GM18498 (cell line): Measurements from ENCODE around the gene BSPH1.
"Not testable (repeated sequence)": the region's sequence is repeated elsewhere in the genome, so short reads cannot be mapped to it uniquely, and the experiment has no call there.

Experiments used
- ATAC-seq: cut with Tn5 transposase; IDR thresholded peaks from one replicate; pipeline ENCODE4 v1.9.1; 2021; ENCODE audit warnings: mild to moderate bottlenecking, moderate library complexity; ENCODE audit not compliant: unreplicated experiment

BSPH1 gene, protein sequence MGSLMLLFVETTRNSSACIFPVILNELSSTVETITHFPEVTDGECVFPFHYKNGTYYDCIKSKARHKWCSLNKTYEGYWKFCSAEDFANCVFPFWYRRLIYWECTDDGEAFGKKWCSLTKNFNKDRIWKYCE

DNA sequence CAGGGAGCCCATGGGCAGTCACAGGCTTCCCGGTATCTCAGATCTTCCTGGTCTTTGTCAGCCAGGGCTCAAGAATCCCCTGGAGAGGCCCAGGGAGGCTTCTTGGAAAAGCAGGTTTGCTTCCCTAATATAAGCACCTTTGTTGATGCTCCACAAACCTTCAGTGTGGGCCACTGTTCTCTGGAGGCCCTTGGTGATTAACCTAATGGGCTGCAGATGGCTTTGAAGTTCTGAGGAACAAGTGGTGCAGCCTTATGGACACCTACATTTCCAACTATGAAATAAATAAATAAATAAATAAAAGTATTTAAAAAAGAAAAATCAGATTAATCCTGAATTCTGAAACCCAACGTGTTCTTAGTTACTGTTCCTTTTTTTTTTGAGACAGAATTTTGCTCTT, at the start of gene BSPH1:
Gene BSPH1 (minus strand): TSS at position 101 of the 400 bp plus-strand sequence. CDS start 89 bp downstream, at position 12.
- ATAC-seq = no peak

DNA sequence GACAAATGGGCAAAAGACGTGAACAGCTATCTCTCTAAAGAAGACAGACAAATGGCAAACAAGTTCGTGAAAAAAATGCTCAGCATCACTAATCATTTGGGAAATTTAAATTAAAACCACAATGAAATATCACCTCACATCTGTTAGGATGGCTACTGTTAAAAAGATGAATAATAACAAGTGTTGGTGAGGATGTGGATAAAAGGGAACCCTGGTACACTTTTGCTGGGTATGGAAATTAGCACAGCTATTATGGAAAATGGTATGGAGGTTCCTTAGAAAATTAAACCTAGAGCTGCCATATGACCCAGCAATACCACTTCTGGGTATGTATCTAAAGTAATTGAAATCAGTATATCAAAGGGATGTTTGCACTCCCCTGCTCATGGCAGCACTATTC, 44.8 kb upstream of the BSPH1 start:
- no peak for ATAC-seq

DNA sequence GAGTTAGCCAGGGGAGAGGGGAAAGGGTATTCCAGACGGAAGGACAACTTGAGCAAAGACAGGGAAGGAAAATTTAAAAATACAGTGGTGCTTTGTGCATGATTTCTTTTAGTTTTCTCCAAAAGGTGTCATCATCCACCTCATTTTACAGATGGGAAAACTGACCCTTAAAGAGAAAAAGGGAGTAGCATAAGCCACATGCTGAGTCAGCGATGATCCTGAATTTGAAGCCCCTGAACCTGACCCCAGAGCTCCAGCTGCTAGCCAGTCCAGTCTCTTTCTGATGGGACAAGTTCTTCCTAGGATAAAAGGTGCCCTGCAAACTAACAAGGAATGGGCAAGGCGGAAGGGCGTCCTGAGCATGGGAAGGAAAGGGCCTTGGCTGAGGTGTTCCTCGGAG, 41.6 kb upstream of the BSPH1 start:
- ATAC-seq = no peak

DNA sequence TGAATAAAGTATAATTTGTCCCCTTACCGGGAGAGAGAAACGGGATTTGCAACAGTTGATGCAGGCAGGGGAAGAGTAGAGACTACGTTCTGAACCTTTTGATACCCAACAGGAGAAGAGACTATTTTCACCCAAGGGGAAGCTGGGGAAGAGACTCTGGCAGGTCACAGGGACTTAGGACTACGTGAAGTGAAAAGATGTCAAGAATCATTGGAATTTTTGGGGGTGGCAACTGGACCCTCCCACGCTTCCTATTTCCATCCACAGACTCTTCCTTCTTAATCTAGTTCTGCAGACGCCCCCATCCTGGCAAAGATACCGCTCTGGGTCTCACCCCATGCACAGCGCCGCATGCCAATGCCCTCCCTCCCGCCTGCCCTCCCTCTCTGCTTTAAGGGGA, 38.1 kb upstream of the BSPH1 start:
- no peak for ATAC-seq

DNA sequence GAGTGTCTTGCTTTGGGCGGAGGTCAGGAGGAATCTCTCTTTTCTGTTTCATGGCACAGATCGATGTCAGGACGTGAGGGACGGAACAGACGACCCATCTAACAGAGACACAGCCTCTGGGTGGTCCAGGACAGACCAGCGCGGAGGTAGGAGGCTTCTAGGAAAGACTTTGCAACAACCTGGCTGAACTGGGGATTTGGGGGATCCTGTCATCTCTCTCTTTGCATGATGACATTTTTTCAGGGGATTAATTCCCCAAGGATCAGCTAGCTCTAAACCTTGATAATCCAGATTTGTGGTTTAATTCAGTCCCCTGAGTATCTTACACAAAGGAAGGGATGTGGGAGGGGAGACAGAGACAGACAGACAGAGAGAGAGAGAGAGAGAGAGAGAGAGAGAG, 37.5 kb upstream of the BSPH1 start:
- no peak for ATAC-seq

DNA sequence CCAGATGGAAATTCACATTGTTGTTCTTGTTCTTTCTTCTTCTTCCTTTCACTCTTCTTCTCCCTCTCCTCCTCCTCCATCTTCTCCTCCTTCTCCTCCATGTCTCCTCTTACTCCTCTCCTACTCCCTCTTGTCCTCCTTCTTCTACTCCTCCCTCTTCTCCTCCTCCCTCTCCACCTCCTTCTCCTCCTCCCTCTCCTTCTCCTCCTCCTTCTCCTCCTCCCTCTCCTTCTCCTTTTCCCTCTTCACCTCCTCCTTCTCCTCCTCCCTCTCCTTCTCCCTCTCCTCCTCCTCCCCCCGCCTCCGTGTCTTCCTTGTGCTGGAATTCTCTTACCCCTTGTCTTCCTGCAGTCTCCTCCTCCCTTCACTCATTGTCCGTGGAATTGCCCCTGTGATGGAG, 33.5 kb upstream of the BSPH1 start:
- ATAC-seq = no peak

DNA sequence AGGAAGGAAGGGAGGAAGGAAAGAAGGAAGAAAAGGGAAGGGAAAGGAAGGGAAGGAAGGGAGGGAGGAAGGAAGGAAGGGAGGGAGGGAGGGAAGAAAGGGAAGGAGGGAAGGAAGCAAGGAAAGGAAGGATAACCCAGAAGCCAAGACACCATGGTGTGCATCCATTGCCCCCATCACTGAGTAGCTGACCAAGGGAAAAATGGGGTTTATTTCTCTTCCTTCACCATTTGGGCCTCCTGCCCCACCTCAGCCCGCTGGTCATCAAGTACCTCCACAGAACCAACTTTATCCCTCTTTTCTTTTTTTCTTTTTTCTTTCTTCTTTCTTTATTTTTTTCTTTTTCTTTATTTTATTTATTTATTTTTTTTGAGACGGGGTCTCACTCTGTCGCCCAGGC, 31.5 kb upstream of the BSPH1 start:
- ATAC-seq = no peak

DNA sequence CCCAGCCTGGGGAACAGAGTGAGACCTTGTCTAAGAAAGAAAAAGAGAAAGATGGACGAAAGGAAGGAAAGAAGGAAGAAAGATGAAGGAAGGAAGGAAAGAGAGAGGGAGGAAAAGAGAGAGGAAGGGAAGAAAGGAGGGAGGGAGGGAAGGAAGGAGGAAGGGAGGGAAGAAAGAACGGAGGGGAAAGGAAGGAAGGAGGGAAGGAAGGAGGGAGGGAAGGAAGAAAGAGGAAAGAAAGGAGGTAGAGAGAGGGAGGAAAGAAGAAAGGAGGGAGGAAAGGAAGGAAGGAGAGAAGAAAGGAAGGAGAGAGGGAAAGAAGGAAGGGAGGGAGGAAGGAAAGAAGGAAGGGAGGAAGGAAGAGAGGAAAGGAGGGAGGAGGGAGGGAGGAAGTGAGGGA, 31.0 kb upstream of the BSPH1 start:
- ATAC-seq = no peak

DNA sequence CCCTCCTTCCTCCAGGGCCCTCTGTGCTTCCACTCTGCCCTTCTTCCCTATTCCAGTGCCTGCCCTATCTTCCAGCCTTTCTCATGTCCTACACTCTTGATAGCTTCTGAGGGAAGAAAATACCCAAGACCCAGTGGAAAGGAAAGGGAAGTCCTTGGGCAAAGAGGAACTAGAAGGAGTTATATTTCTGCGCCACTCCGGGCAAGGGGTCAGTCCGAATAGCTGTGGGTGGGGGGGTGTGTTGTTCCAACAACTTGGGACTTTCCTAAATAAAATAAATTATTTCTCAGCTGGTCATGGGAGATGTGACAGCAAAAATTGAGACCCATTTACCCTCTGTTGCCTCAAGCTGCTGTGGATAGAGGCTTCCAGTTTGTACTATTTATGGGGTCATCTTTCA, 28.7 kb upstream of the BSPH1 start:
- no peak for ATAC-seq

DNA sequence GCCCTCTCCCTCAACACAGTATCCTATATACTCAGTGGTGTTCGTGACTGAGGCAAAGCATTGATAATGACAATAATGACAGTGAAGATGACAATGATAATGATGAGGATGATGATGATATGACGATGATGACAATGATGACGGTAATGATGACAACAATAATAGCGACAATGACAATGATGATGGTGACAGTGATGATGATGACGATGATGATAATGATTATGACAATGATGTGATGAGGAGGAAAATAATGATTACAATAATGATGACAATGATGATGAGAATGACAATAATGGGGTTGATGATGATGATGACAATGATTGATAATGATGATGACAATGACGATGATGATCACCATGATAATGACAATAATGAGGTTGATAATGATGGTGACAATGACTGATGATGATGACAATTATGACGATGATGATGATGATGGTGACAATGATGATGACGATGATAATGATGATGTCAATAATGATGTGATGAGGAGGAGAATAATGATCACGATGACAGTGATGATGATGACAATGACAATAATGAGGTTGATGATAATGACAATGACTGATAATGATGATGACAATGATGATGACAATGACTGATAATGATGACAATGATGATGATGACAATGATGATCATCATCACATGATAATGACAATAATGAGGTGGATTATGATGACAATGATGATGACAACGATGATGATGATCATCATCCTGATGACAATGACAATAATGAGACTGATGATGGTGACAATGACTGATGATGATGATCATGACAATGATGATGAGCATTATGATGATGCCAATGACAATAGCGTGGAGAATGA, 19.2 kb upstream of the BSPH1 start:
- ATAC-seq = no peak

DNA sequence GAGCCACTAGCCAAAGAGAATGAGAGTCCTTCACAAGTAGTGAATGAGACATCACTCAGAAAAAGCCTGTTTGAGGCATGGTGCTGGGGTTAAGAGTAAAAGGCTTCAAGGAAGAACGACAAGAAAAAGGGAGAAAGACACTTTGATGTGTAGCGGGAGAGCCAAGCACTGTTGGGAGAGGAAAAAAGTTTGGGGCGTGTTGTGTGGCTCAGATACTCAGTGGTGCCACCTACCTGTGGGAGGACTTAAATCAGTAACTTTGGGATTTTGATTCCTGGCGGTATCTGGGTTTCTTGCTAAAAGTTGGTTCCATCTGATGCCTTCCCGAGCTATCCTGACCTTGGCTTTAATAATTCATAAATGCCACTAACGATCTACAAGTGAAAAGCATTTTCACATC, 14.8 kb upstream of the BSPH1 start:
- ATAC-seq = no peak

DNA sequence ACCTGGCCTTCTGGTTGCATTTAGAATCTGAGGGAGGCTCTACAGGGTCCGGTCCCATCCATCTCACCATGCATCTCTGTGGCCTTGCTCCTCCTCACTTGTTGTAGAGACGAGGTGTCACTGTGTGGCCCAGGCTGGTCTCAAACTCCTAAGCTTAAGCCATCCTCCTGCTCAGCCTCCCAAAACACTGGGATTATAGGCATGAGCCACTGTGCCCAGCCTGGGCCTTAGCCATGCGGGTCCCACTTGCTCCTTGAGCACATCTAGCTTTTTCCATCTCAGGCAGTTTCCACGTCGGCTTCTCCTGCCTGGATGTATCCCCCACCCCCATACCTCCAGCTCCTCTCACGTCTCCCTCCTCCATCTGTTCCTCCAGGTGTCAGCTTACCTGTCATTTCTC, 12.3 kb upstream of the BSPH1 start:
- ATAC-seq = no peak

DNA sequence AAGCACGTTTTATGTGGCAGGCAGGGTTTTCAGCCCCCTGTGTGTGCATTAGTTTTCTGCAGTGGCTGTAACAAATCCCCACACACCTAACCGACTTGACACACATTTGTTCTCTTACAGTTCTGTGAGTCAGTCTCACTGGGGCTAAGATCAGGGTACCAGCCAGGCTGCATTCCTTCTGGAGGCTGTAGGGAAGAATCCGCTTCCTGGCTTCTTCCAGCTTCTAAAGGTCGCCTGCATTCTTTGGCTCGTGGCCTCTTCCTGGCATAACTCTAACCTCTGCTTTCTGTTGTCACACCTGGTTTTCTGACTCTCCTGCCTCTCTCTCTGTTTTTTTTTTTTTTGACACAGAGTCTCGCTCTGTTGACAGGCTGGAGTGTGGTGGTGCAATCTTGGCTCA, 8.9 kb upstream of the BSPH1 start:
- no peak for ATAC-seq

DNA sequence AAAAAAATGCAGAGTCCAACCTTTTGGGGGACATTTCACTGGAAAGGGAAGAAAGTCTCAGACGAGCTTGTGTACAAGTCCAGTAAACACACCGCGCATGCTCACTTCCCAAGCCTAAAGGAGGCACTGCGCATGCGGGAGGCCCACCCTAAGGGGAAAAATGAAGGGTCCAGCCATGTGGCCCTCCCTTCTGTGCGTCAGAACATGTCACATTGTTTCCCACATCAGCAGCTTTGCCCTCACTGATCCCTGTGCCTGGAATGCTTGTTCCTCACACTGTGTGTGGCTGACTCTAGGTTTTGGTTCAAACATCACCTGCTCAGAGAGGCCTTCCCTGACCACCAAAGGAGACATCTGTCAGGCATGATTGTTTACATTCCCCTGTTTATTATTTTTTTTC, 6.8 kb upstream of the BSPH1 start:
- no peak for ATAC-seq

DNA sequence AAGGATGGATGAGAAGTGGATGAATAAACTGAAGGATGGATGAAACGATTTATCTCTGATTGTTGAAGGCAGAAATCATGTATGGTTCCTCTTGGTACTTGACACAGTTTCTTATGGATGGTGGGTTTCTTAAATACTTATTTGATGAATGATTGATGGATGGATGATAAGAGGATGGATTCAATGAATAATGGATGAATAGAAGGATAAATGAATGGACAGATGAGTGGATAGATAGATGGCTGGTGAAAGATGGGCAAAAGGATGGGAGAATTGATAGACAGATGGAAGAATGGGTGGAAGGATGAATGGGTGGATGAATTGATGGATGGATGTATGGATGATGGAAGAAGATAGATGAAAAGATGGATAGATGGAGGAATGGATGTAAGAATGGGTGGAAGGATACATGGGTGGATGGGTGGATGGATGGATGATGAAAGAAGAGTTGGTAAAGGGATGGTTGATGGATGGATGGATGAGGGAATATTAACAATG, 4.3 kb upstream of the BSPH1 start:
- ATAC-seq = no peak

DNA sequence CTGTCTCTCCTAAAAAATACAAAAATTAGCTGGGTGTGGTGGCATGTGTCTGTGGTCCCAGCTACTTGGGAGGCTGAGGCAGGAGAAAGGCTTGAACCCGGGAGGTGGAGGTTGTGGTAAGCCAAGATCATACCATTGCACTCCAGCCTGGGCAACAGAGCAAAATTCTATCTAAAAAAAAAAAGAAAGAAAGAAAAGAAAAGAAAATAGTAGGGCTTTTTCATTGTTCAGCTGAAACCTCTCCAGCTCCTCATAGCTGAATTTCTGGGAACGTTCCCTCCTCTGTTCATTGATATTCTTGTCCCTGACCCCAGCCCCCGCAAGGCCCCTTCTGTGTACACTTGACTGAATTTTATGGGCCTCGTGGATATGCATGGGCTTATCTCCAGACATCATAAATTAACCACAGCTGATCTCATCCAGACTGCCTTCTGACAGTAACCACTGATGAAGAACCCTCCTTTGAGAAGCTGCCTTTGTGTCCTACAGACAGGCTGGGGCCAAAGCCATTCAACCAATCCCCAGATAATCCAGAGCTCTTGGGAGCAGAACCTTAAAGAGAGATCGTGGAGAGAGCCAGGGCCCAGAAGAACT, 2.3 kb upstream of the BSPH1 start, which contains the start of gene ELSPBP1:
Gene ELSPBP1 (plus strand): TSS at position 424 of the 594 bp plus-strand sequence. CDS start 14,036 bp downstream, outside the sequence.
- no peak for ATAC-seq

DNA sequence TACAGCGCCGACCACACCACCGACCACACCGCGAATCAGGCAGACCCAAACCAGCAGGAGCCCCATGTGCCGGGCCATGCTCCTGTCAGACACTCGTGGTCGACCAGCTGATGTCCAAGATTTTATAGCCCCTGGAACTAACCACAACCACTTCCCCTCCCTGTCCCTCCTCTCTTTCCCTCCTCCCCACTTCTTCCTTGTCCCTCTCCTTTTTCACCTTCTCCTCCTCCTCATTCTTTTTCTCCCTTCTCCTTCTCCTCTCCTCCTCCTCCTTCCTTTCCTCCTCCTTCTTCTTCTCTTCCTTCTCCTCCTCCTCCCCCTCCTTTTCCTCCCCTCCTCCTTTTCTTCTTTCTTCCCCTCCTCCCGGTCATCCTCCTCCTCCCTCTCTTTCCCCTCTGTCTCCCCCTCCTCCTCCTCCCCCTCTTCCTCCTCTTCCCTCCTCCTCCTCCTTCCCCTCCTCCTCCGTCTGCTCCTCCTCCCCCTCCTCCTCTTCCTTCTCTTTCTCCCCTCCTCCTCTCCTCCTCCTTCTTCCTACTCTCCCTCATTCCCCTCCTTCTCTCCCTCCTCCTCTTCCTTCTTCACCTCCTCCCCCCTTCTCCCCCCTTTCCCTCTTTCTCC, 670 bp downstream of the BSPH1 start:
- no peak for ATAC-seq

DNA sequence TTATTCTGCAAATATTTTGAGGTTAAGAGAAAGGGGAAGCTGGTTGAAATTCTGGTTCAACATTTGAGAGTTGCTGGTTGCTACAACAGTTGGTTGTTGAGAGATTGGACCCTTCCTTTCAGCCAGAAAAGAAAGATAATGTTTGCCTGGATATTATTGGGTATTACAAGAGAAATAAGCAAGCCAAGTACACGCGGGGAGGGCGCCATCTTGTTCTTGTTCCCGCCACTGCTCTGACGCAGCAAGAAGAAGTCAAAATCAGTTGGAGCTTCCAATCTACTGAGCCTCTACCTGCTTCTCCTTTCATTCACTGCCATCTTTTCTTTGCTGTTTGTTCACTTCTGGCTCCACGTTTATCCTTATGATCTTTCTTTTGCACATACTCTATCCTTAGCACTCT, 18.4 kb downstream of the BSPH1 start:
- no peak for ATAC-seq

DNA sequence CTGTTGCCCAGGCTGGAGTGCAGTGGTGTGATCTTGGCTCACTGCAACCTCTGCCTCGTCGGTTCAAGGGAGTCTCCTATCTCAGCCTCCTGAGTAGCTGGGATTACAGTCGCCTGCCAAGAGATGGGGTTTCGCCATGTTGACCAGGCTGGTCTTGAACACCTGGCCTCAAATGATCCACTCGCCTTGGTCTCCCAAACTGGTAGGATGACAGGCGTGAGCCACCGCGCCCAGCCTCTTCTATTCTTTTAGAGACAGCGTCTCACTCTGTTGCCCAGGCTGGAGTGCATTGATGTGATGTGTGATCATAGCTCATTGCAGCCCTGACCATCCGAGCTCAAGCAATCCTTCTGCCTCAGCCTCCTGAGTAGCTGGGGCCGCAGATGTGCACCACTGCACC, 36.0 kb downstream of the BSPH1 start:
- not testable (repeated sequence) for ATAC-seq

DNA sequence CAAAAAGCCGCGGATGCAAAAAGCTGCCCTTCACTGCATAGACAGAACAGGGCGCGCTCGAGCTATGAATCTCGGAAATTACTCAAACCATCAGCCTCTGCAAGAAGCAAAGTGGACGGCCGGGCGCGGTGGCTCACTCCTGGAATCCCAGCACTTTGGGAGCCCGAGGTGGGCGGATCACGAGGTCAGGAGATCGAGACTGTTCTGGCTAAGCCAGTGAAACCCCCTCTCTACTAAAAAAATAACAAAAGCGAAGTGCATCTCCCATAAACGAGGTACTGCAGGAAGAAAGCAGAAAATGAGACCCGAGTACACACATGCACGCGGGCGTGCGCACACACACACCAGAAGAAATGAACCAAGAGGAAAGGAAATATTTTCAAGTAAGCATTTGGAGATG, 39.8 kb downstream of the BSPH1 start:
- ATAC-seq = not testable (repeated sequence)

DNA sequence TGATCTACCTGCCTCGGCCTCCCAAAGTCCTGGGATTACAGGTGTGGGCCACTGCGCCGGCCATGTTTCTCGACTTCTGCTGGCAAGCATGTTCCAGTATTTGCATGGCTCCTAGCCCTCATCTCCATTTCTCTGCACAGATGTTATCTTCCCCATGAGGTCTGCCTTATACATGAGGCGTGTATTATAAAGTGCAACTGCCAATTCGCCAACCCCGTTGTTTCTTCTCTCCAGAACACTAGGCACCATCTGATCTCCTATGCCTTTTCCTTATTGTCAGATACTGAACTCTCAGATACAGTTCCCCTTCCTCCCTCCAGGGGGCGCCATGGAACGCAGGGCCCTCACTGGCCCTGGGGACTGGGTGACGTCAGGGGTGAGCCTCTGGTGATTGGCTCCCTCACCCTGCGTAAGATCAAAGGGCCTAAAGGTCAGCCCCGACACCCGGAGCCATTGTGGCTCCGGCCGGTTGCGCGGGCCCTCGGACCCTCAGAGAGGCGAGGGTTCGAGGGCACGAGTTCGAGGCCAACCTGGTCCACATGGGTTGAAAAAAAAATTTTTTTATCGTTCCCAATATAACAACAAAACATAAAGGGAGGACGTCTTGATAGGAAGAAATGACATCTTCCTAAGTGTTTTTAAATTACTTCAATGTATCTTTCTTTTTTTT, 42.0 kb downstream of the BSPH1 start:
- not testable (repeated sequence) for ATAC-seq
